BJ (cell line): ENCODE measurements around the gene CCDC12. TPM values are rescaled to one million over a fixed set of nuclear protein-coding genes. Genes with fewer than 3 reads are reported as not detected.

Source experiments
- CTCF ChIA-PET: fragments of 350-600 bp; formaldehyde crosslinking; extraction: SDS; loops from one replicate; lab custom pipeline; 2021; ENCODE audit warnings: antibody characterized with exemption, inconsistent platforms; lab: Yijun Ruan, JAX
- POLR2A ChIA-PET: fragments of 300-600 bp; sonication (Branson Sonifier 250); formaldehyde crosslinking; extraction: SDS; loops from one replicate; lab custom pipeline; 2021; ENCODE audit warnings: antibody characterized with exemption; lab: Charles Lee
- DNase-seq: peaks from one replicate; pipeline ENCODE4 v3.0.0-alpha.2; 2011; ENCODE audit warnings: low read depth
- H3K27me3 ChIP-seq: 2 replicates; pipeline ENCODE4 v1.6.0; 2011; ENCODE audit warnings: low read length; ENCODE audit not compliant: control insufficient read depth, insufficient read depth
- H3K36me3 ChIP-seq: 2 replicates; pipeline ENCODE4 v1.5.1; 2011; ENCODE audit warnings: low read length; ENCODE audit not compliant: control insufficient read depth, insufficient read depth
- H3K4me3 ChIP-seq: 2 replicates; pipeline ENCODE4 v1.5.1; 2011; ENCODE audit warnings: low read depth, mild to moderate bottlenecking, control low read depth, low read length
- polyA plus RNA-seq: library from polyadenylated mRNA; depleted of rRNA; stranded (reverse); fragments of >200 nt; gene quantifications from 2 replicates; pipeline ENCODE4 v1.2.3, GENCODE V29; 2011
- TF ChIP-seq, protein P1 (sequence below): IDR thresholded peaks from 2 replicates; pipeline ENCODE4 v1.5.1; 2011; ENCODE audit warnings: low read depth, mild to moderate bottlenecking, control low read depth, inconsistent platforms, low read length, moderate library complexity; ENCODE audit not compliant: insufficient read depth

The CCDC12 gene
- polyA plus RNA-seq, 1 experiment: 20.8 TPM

- ChIA-PET POLR2A (no interaction called here), CTCF (interaction anchor here (0.6 to 1.3 kb wide), 4 partner anchors 10 to 303 kb away, joined by 3 to 5 read pairs (median 4); no protein-coding TSS in a partner anchor)
- H3K27me3 ChIP-seq: no peaks in the 10 kb centered on the region
- DNase-seq: no peak
- H3K36me3 ChIP-seq: peaks cover 6% of the 10 kb centered on the region
- no peak overlapping the region for H3K4me3 ChIP-seq
- TF ChIP-seq, protein P1, sequence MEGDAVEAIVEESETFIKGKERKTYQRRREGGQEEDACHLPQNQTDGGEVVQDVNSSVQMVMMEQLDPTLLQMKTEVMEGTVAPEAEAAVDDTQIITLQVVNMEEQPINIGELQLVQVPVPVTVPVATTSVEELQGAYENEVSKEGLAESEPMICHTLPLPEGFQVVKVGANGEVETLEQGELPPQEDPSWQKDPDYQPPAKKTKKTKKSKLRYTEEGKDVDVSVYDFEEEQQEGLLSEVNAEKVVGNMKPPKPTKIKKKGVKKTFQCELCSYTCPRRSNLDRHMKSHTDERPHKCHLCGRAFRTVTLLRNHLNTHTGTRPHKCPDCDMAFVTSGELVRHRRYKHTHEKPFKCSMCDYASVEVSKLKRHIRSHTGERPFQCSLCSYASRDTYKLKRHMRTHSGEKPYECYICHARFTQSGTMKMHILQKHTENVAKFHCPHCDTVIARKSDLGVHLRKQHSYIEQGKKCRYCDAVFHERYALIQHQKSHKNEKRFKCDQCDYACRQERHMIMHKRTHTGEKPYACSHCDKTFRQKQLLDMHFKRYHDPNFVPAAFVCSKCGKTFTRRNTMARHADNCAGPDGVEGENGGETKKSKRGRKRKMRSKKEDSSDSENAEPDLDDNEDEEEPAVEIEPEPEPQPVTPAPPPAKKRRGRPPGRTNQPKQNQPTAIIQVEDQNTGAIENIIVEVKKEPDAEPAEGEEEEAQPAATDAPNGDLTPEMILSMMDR: no peak
Observed at GRCh38 chr3:47007482-47008233, 31.1 kb upstream of the CCDC12 start.

DNA sequence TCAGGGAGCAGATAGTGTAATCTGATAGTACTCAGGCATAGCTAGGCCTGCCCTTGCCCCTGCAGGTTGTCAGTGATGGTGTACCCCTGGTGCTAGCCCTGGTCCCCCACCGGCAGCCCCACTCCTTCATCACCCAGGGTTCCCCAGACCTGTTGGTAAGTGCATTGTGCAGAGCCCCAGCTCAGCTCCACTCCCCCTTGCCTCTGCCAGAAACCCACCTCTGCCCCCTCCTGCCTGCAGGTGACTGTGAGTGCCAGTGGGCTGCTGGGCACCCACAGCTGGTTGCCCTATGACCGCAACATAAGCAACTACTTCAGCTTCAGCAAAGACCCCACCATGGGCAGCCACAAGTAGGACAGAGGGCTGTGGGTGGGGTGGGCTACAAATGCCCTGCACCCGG lies 30.5 kb upstream of the CCDC12 start:
- TF ChIP-seq, protein P1: no peak
- DNase-seq: no peak
- peaks cover 6% of the 10 kb centered on the region for H3K36me3 ChIP-seq
- ChIA-PET POLR2A (no interaction called here), CTCF (interaction anchor here (0.6 to 1.3 kb wide), 2 partner anchors 9 to 16 kb away, joined by 5 read pairs; no protein-coding TSS in a partner anchor)
- no peak overlapping the region for H3K4me3 ChIP-seq
- H3K27me3 ChIP-seq: no peaks in the 10 kb centered on the region

DNA sequence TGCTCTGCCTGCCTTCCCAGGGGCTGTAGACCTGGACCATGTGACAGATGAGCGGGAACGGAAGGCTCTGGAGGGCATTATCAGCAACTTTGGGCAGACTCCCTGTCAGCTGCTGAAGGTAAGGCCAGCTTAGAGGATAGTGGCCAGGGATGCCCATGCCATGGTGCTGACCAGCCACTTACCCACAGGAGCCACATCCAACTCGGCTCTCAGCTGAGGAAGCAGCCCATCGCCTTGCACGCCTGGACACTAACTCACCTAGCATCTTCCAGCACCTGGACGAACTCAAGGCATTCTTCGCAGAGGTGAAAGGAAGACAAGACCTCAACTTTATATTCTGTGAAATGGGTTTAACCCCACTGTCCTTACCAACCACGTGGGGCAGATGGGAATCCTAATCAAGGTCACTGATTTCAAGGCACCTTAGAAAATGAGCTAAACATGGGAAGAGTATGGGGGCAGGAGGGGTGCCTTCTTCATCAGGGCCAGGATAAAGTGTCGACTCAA lies 29.7 kb upstream of the CCDC12 start:
- no peak for DNase-seq
- peaks cover 8% of the 10 kb centered on the region for H3K36me3 ChIP-seq
- H3K27me3 ChIP-seq: no peaks in the 10 kb centered on the region
- POLR2A ChIA-PET: no interaction called here
- no peak overlapping the region for H3K4me3 ChIP-seq
- TF ChIP-seq, protein P1: no peak
- CTCF ChIA-PET: interaction anchor here (1.3 to 1.5 kb wide), 2 partner anchors 8 to 11 kb away, joined by 5 read pairs; no protein-coding TSS in a partner anchor

GRCh38 chr3:47005212-47006144 lies 28.9 kb upstream of the CCDC12 start:
- TF ChIP-seq, protein P1: no peak
- DNase-seq: no peak
- Histone ChIP-seq H3K27me3 (no peaks in the 10 kb centered on the region), H3K36me3 (peaks cover 8% of the 10 kb centered on the region), H3K4me3 (no peak overlapping the region)
- POLR2A ChIA-PET: no interaction called here
- CTCF ChIA-PET: interaction anchor here (1.5 kb wide), 1 partner anchor 12 kb away, joined by 5 read pairs; no protein-coding TSS in a partner anchor
